GM19193 (cell line): ENCODE measurements around the gene PEPD.

ENCODE experiments used
- POLR2A ChIP-seq: IDR thresholded peaks from 4 replicates; pipeline ENCODE4 v1.6.1; 2011; ENCODE audit not compliant: insufficient read depth, insufficient read length; ENCODE audit errors: extremely low read depth

The PEPD gene

DNA sequence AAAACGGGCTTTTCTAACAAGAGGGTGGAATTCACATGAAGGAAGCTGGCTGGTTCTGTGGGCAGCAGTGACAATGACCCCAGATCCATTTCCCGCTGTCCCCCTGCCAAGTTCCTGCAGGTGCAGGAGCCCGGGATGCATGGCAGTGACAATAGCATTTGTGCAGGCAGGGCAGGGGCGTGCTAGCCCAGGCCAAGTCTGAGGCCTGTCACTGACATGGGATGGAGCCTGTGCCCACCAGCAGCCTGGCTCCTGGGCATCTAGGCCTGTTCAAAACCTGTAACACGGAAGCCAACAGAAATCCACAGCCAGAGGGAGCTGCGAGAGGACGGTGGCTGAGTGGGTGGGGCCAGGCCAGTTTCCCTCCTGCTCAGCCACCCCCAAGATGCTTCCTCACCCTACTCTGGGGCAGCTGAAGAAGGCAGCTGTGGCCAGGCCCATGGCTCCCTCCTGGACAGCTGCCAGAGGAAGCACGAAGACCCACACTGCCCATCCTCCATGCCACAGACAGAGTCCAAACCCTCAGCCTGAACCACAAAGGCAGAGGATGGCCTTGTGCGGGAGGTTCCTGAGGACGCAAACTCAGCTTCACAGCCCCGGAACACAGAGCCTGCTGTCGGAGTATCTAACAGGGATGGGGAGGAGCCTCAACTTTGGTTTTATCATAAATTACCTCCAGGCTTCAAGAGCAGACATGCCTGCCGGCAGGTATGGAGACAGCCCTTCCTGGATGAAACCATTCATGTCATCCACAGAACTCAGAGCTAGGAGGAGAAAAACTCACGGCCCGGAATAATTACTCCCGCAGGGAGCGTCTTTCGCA is 74.0 kb downstream of the PEPD start:
- no peak for TF ChIP-seq POLR2A

DNA sequence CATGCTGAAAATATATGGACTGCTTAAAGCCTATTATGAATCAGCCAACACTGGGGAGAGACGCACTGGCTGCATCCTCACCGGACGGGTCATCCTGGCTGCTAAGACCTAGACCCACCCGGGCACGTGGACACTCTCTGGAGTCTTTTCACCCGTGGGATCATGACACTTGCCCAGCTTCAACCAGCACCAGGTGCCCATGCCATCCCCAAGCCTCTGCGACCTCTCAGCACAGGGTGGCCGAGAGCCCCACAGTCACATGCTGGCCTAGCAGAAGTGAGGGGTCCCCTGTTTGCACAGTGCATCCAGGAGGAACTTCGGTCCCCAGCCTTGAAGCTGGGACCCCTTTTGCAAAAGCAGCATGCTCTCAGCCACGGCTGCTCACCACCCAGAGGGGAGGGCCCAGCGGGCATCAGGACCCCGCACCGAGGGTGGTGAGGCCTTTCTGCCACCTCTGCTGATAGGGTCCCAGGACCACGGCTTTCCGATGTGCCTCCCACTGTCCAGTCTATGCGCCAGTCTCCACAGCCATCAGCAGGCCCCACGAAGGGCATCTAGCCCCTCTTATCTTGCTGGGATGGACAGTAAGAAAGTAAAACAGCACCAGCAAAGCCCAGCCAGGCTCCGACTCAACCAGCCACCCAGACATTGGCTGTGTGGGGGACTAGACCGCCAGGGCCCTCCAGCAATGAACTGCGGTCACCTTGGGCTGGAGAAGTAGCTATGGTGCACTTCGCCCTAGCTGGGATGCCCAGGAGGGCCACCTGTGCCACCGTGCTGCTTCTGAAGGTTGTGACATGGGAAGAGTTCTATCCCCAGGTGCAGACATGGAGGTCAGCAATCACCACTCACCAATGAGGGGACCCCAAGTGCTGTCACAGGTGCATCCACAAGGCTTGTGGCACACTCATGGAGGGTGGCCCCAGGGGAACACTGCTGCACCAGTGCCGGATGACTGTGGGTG is 75.0 kb downstream of the PEPD start:
- TF ChIP-seq POLR2A: no peak

GRCh38 chr19:33445442-33446329 is 75.9 kb downstream of the PEPD start:
- no peak for TF ChIP-seq POLR2A

DNA sequence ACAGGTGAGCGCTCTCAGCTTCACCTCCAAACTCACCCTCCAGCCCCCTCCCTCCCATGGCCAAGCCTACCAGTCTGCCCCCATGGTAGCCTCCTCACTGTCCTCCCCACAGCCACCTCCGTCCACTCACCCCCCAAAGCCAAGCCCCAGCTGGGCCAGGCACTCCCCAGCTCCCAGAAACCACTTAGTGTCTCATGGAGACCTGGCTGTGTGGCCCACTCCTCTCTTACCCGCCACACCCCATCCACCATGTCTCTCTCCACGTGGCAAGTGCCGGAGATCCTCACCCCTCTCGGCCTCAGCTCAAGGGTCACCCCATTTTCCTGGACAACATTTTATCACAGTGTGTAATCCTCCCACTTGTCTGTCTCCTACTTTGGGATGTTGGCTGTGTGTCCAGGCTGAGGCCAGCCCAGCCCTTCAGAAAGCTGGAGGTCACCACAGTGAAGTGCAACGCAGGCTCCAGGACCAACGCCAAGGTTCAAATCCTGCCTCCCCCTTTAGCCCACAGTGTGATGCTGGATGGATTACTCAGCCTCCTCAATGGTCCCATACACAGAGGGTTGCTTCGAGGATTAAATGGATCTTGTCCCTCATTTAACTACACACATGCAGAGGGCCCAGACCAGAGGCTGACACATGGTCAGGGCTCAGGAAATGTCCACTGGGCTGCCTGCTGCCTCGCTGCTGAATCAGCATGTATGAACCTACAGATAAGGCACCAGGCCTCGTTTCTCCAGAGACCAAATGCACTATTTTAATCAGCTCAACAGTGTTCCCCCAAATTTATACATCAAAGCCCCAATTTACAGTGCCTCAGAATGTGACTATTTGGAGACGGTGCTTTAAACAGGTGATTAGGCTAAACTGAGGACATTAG is 76.8 kb downstream of the PEPD start:
- TF ChIP-seq POLR2A: no peak

DNA sequence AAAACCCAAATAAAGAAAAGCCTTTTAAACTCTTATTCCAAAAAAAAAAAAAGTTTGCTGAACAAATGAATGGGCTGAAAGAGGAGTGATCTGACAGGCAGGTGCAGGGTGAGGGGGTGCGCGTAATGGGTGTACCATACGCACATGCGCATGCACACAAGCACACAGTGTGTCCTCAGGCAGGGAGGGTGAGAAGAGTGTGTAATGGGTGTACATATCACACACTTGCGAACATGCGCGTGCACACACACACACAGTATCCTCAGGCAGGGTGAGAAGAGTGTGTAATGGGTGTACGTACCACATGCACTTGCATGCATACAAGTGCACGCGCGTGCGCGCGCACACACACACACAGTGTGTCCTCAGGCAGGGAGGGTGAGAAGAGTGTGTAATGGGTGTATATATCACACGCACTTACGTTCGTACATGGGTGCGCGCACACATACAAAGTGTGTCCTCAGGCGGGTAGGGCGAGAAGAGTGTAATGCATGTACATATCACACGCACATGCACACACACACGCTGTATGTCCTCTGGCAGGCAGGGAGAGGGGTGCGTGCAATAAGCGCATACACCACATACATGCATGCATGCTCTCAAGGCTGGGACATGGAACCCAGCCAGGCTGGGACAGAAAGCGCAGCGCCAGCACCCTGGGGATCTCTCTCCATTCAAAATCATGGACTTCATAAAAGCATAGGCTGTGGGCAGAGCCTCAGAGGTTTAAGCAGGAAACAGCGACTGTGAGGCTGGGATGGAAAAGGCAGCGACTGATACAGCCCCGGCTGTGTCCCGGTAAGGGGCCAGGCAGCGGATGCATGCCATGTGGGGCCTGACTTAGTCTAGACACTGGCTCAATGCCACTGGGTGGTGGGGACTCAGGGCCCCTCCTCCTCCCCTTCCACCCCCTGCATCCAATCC is 77.7 kb downstream of the PEPD start:
- no peak for TF ChIP-seq POLR2A

GRCh38 chr19:33442706-33443105 is 78.9 kb downstream of the PEPD start:
- TF ChIP-seq POLR2A: no peak

- no peak for TF ChIP-seq POLR2A
Measured at GRCh38 chr19:33441828-33442227, 79.8 kb downstream of the PEPD start.

- TF ChIP-seq POLR2A: no peak
Measured at GRCh38 chr19:33441277-33441699, 80.3 kb downstream of the PEPD start.

DNA sequence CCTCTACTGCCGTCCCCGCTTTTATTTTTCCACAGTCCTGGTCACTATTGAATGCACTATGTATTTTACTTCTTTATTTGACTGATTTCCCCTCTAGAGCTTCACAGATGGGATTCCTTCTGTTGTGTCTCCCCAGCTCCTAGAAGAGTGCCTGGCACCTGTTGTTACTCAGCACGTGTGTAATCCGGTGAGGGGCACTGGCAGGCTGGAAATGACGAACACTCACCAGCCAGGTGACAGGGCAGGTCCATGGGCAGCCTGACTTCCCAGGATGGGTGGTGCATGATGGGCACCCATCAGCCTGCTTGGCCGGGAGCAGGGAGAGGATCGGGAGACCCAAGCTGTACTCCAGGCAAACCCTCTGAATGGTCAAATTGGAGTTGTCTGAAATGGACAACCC is 80.9 kb downstream of the PEPD start:
- TF ChIP-seq POLR2A: no peak

DNA sequence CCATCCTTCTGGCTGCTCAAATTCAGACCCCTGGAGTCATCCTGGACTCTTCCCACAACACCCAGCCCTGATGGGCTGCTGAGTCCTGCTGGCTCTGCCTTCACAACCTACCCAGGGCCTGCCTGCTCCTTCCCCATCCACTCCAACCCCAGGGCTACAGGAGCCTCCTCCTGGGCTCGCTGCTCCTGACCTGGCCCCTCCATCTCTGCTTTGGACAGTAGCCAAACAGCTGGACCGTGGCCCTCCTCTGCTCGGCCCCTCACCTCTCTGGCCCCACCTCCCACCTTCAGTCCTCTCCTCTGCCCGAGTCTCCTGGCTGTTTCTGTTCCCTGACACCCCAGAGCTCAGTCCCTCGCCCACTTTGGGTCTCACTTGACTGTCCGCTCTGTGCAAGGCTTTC is 81.3 kb downstream of the PEPD start:
- TF ChIP-seq POLR2A: no peak

DNA sequence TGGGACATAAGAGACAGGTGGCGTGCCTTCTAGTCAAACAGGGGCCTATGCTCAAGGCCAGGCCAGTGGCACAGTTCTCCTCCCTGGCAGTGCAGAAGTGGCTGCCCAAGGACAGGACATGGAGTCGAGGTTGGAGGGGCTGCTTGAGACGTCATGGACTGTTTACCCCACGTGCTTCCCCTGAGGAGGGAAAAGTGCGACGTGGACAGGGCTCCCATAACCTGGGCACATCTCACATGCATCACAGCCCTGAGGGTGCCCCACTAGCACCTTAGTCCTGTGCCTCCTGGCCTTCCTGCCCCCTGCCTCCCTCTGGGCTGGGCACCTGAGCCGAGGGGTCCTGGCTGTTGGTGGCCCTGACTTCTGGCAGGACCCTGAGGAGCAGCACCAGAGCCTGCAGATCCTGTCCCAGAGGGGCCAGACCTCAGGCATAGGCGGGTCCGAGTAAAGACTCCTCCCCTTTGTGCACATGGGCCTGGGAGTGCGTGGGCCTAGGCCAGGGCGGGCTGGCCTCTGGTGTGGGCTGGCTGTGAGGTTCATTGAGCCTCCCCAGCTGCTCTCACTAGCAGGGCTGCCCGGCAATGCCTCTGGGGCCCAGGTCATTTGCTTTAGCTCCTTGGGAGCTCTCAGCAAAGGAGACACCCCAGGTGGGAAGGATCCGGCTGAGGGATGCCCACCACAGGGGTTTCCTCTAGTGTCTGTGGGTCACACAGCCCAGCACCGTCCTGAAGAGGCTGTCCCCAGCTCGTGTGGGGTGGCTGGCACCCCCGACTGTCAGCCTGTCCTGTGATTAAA is 82.4 kb downstream of the PEPD start:
- TF ChIP-seq POLR2A: no peak
